Glomerular visceral epithelial cell (primary cell): ENCODE data around the gene ALDH1B1.
A peak's percentile ranks its signal among the peaks of the same experiment; 100 is the strongest.

ENCODE experiments used
- DNase-seq: peaks from one replicate; pipeline ENCODE4 v3.0.0-alpha.2; 2016; ENCODE audit errors: extremely low spot score

The ALDH1B1 gene

DNA sequence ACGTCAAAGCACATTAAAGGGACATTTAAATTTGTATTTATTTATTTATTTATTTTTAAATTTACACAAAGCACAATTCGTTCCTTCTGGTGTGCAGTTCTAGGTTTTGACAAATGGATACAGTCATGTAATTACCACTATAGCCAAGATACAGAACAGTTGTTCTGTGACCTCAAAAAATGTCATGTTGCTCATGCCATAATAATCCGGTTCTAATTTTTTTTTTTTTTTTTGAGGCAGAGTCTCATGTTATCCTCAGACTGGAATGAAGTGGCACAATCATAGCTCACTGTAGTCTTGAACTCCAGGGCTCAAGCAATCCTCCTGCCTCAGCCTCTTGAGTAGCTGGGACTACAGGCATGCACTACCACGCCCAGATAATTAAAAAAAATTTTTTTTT, 24.0 kb downstream of the ALDH1B1 start:
- no peak for DNase-seq

DNA sequence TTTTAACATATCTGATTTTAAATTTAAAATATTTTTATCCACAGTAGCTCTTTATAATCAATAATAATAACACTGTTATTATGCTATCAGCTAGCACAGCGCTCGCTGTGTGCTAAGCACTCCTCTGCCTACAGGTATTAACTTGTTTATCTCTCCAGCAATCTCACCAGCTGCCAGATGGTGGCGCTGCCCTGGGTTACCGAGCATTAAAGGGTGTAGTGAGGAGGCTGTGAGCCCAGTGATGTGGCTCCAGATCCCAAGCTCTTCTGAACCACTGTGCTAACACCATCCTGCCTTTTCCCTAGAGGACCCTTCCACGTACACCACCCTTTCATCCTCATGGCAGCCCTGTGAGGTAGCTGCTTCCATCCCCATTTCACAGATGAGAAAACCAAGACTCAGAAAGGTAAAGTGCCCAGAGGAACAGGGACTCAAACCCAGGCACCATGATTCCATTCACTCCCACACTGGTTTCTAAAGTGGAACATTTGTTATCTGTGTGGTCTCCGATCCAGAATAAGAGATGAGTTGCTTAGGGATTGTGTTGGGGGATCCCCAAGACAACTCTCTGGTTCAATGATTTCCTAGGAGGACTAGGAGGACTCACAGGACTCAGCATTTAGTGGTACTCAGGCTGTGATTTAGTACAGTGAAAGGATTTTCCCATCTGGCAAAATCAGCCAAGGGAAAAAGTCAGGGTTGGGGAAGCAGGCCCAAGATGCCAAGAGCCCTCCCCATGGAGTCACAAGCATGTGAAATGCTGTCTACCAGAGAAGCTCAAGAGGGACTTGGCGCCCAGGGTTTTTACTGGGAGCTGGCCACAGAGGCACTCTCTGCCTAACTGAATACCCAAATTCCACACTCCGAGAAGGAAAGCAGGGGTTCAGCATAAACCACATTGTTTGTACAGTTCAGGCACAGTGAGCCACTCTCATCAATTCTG, 24.8 kb downstream of the ALDH1B1 start:
- DNase-seq, result peak; percentile 36

DNA sequence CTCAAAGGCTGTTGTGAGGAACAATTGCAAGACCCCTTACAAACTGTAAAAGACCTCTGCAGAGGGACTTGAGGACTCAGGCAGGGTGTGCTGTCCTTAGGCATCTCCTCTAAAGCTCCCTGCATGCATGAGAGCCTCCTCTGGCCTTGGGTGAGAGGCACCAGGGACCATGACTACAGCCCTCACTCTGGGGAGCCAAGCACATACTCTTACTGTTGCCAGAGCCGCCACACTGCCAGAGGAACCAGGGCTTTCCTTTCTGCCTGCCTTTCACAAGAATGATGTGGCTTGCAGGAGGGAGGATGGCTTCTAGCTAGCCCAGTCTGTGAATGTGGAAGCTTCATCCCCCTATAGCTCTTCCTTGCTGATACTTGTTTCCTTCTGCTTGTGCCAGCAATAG, 25.9 kb downstream of the ALDH1B1 start:
- DNase-seq, result no peak

DNA sequence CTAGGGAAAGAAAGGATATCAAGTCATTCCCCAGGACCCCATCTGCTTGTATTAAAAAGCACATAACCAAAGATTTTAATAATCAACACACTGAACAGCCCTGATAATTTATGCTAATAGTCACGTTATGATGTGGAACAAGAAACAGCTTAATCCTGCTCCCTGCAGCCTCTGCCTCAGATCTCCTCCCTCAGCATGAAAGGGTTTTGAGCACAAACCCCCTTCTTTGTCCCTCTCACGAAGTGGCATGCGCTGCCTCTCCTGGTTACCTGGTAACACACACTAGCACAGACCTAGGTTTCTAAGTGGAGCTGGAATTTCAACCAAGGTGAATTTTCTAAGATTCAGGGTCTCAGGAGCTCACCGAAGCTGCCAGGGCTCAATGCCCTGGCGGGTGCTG, 26.7 kb downstream of the ALDH1B1 start:
- no peak for DNase-seq

DNA sequence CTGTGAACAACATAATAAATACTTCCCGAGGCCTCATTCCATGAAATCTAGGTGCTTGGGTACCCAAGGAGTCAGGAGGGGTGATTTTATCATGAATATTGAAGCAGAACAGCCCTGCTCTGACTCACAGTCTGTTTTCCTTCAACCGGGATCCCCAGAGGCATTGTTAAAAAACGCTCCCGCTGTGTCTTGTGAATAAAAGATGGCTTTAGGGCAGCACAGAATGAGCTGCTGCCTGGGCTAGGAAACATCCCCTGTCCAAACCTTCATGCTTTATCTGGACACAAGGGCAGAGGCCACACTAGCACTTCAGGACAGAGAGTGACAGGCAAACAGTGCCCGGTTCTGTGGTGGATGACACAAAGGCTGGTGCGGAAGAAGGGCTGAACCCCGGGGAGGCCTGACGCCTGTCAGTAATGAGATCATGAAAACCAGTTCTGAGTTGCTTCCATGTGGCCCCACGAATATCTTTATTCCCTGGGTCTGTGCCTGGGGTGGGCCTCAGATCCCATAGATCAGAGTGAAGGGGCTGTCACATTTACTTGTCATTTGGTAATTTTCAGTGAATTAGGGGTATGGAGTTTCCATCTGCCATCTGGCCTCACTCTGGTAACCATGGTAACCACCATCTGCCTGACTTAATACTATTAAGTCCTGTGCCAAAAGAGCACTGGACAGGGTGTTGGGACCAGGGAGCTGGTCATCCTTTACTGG, 29.2 kb downstream of the ALDH1B1 start:
- no peak for DNase-seq

DNA sequence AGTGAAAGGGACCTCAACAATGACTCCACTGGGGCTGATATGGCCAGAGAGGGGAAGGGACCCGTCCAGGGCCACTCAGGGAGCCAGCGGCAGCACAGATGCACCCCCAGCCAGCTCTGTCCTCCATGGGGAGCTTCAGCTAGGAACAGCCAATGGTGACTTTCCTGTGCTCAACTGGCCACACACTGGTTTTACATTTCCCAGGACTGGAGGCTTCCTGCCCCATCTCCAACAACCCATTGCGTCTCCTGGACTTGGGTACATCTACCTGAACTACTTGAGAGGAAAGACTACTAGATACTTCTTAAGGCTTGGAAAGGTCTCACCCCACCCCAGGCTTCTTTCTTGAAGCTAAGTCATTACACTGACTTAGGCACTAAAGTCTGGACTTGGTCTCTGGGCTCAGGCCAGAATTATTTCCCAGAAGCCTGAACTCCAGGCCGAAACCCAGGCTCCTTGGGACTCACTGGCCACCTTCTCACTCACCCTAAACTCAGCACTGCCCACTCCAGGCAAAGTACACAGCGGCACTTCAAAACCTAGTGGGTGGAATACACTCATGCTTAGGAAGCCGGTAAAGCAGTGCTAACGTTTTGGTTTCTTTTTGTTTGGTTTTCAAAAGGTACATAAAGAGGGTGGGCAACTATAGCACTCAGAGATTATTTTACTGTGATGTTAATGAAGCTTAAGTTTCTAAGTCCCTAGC, 30.2 kb downstream of the ALDH1B1 start:
- DNase-seq, result no peak

DNA sequence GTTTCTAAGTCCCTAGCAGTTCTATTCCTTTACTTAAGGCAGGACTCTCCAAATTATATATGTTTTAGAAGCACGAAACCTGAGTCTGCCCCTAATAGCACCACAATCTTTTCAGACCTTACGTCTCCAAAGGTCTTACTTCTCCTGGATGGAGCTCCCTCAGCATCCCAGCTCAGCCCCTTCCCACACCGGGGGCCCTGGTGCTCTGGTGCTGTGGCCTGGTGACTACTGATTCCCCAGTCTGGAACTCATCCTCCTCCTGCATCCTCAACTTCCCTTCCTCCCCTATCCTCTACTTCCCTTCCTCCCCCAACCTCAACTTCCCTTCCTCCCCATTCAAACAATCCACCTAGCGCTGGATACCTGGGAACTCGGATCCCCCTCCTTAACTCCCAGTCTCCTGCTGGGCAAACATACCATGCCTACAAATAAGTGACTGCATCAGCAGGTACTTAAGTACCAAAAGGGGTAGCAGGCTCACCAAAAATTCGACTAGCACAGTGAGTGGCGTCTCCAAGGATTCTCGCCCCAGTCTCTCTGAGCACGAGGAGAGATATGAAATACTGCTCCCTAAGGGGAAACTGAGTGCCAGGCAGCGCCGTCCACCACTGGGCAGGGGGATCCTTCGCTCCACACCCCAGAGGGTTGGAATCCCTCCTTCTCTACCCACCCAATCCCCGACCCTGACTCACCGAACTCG, 30.9 kb downstream of the ALDH1B1 start:
- DNase-seq, result no peak

DNA sequence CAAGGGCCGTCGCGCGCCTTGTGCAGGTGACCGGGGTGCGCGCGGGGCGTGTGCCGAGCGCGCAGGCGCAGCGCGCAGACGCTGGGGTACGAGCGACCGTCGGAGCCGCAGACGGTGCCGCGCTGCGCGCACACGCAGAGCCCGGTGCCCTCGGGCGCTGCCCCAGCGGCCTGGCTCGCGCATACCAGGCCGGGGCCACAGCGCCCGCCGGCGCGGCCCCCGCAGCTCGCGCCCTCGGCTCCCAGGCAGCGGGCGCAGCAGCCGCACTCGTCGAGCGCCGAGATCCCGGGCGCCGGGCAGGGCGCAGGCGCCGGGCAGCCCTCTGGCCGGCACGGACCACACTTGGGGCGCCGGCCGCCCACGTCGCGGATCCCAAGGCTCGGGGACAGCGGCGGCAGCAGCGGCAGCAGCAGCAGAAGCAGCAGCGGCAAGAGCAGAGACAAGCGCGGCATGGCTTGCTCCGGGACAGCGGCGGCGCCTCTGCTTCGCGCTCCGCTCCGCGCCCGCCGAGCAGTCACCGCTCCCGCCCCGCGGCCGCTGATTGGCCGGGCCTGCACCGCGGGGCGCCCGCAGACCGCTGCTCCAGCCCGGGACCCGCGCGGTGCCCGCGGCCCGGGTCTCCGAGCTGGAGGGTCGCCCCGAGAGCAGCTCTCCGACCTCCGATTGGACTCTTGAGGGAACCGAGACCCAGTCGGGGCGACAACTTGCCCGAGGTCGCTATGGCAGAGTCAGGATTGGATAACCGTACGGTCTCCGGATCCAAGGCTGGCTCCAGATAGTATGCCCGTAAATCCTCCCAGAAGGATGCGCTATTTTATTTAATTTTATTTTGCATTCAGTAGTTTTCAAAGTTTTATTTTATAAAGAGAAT, 31.7 kb downstream of the ALDH1B1 start, which contains the start of gene IGFBPL1:
Gene IGFBPL1, minus strand, starts transcription at position 482 of the 871 bp plus-strand sequence. Its CDS starts 30 bp downstream, at position 452.
- peak; percentile 39 for DNase-seq

DNA sequence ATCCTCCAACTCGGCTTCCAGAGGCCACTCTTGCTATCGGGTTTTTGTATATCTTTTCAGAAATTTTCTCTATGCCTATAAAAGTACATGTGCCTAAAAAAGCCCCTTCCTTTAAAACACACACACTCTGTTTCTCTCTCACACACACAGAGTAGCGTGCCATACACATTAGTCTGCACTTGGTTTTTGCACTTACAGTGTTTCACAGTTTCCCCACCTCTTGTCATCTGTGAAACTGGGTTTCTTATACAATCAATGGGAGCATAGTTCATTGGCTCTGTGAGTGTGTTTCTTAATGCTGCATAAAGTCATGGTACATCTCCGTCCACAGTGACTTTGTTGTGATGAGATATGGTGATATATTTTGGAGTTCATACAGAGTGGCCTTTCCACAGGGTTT, 32.4 kb downstream of the ALDH1B1 start:
- no peak for DNase-seq

DNA sequence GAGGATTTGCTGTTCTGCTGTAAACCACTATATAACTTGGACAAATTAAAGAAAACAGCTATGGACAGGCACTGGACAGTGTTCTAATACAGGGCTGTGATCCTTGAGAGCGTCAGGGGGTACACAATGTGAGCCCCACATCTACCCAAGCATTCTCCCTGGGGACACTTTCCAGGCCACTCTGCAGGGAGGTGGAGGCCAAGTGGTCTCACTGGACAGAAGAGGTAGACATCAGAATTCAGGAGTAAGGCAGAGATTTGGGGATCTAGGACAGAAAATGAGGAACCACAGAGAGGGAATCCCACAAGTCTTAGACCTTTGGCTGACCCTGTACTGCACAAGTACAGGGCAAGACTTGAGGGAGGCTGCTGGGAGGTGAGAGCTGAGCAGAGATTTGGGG, 35.6 kb downstream of the ALDH1B1 start:
- DNase-seq, result no peak

DNA sequence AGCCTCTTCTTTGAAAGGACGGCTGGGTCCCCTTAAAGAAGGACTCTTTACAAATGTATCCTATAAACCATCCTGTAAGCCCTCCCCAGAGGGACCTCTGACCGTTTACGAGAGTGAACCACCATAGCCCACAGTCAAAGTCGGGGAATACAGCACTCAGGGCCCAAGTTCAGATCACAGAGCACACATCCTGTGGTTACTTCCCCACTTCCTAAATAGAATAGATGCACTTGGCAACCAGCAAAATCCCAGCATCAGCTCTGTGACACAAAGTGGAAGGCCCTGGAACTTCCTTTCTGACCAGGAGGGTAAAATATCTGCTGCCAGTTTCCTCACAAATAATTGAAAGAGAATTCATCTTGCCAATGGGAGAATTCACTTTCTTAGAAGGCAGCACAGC, 38.6 kb downstream of the ALDH1B1 start:
- no peak for DNase-seq

DNA sequence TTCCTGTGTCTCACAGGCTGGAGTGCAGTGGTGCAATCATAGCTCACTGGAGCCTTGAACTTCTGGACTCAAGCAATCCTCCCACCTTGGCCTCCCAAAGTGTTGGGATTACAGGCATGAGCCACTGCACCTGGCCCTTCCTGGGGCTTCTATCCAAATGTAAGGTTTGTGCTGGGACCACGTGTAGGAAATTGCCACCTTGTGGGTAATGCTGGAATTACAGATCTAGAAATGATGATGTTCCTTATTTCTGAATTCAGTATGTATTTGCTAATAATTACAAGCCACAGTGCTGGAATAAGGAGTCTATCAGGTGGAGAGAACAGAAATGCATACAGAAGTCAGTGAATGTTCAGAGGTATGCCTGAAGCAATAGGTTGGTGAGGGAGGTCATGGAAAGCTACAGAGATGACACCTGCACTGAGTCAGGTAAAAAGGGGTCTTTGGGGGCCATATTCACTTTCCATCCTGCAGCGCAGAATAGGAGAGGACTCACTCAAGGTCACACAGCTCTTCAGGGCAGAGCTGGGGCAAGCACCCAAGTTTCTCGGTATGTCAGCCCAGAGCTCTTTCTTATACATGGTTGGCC, 40.5 kb downstream of the ALDH1B1 start:
- DNase-seq, result peak; percentile 53

DNA sequence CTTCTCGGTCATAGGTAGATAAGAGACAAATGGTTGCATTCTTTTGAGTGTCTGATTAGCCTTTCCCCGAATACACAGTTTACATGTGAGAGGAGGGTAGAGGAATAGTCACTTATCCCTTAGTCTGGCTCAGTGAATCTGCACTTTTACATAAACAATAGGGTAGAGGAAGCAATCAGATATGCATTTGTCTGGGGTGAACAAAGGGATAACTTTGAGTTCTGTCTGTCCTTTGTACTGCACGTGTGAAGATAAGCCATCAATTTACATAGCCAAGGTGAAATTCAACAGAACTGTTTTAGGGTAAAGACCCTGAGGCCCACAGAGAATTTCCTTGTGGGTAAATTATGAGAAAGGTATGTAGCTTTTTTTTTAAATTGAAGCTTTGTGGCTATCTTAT, 41.9 kb downstream of the ALDH1B1 start:
- DNase-seq, result no peak

DNA sequence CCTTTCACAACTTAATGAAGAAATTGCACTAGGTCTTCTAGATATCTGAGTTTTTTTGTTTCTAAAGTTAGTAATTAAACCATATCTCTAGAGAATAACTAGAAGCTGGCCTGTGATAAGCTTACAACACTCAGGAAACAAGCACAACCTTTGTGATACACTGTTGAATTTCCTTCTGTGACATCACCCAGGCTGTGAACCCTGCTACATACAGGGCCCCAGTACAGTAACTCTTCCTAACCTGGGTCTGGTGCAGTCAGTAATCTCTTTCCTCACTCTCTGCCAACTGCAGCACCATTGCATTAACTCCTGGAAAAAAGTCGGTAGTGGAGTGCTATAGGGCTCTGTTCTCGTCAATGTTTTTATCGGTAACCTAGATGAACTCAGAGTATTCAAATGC, 42.4 kb downstream of the ALDH1B1 start:
- no peak for DNase-seq

DNA sequence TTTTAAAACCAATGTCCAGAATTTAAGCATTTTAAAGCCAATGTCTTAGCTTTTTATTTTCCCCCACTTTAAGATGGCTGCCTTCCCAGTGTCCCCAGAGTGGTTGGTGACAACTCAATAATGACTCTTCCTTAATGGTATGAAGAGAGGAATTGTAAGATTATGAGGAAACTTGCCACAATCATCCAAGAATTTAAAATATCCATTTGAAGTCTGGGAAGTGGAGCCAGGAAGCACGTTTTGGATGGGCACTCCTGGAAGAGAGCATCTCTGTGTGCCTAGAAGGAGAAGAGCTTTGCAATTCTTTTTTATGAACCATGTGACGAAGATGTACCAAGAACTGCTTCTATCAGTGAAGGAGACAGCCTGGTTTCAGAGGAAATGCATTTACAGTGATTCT, 43.0 kb downstream of the ALDH1B1 start:
- DNase-seq, result no peak

DNA sequence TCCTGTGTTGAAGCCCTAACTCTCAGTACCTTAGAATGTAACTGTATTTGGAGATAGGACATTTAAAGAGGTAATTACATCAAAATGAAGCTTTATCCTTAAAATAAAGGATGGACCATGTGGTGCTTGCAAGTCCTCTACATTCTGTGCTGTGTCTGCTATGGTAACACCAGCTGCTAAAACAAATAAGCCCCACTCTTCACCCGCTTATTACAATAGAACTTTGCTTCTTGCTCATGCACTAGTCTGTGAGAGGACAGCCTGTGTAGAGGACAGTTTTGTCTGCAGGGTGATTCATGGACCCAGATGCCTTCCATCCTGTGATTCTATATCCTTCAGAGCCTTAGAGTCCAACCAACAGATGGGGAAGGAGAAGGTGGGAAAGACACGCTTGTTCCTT, 44.2 kb downstream of the ALDH1B1 start:
- DNase-seq, result no peak

DNA sequence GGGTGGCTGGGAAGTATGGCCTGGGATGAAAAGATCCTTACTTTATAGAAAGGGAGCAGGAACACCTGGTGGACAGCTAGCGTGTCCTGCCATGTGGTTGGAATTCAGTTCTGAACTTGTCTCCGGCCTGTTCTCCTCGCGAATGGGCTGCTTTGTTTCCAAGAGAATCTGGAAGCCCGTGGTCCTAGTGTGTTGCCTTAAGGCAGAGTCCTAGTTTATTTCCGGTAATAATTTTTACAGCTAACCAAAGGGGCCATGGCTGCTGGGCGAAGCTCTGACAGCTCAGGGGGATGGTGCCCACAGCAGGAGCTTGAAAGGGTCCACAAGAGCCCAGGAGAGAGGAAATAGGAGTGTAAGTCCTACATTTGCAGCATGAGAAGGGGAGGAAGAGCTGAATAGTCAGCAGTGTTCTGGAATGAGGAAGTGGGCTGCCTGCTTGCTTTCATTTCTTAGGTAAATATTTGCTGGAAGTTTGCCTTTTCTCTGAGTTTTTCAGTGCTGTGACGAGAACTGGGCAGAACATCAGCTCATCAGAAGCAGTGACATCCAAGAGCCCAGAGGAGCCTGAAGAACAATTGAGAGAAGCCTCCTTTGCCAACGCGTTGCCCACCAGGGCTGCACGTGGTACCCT, 44.8 kb downstream of the ALDH1B1 start:
- DNase-seq, result peak; percentile 42

DNA sequence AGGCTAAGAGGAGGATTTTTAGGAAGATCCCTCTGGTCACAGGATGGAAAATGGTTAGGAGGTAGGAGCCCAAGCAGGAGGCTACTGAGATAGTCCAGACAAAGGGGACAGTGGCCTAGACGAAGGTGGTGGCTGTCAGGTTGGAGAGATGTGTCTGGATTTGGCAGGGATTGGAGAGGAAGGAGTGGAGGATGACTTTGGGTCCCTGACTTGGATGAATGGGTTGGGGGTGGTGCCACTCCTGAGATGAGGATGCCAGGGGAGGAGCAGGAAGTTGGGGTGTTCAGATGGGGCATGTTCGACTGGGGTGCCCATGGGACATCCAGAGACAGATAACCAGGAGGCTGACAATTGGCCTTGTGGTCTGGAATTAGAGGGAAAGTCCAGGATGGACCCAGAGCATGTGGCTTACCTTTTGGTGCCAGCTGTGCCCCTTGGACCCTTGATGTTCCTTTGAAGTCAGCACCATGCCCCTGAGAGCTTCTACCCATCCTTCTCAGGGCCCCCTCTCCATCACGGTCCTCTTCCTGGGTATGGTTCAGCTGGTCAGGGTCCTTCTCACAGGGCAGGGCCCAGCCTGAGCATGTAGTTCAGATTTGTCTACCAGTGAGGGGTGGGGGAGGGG, 46.9 kb downstream of the ALDH1B1 start:
- no peak for DNase-seq

DNA sequence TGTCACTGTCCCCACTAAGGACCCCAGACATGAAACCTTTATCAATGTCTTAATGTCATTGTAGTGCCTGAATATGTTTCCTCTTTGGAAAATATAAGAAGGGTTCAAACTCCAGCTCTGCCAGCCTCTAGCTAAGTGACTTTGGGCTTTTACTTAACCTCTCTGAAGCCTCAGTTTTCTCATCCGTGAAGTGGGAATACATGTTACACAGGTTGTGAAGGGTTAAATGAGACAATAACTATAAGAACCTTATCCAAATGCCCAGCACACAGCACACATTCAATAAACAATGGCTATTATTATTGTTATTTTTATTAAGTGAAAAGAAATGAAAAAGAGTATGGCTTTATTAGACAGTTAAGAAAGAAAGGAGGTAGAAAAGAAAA, 47.4 kb downstream of the ALDH1B1 start:
- no peak for DNase-seq
